Endothelial cell of umbilical vein (primary cell): Measurements from ENCODE around the gene OR10H4. TPM values are rescaled to one million over a fixed set of nuclear protein-coding genes. Genes with fewer than 3 reads are reported as not detected.

Source experiments
- BruUV-seq: library from RNA; stranded (reverse); fragments of 400-500 nt; replicated peaks from 2 replicates; lab custom pipeline; 2021; lab: Mats Ljungman, UMichigan
- CTCF ChIA-PET: fragments of 300-600, 350-600 bp; sonication (Branson Sonifier 250); formaldehyde crosslinking; loops from one replicate; lab custom pipeline; 2021; ENCODE audit warnings: antibody characterized with exemption, inconsistent platforms; lab: Charles Lee
- POLR2A ChIA-PET: fragments of 300-600, 350-600 bp; sonication (Branson Sonifier 250); formaldehyde crosslinking; loops from one replicate; lab custom pipeline; 2021; ENCODE audit warnings: antibody characterized with exemption, inconsistent platforms; lab: Charles Lee
- DNase-seq: peaks from one replicate; pipeline ENCODE4 v3.0.0-alpha.2; 2011; ENCODE audit warnings: low read depth, low spot score
- FAIRE-seq: peaks from 2 replicates; lab custom pipeline; 2011; peaks lifted over from hg19 to GRCh38; lab: Jason Lieb, UNC
- H2AFZ ChIP-seq: 2 replicates; pipeline ENCODE4 v1.6.0; 2012; ENCODE audit warnings: low read depth, low read length, control low read depth, inconsistent platforms
- H3K27ac ChIP-seq: 2 replicates; pipeline ENCODE4 v1.5.1; 2011; ENCODE audit warnings: low read depth, mild to moderate bottlenecking, control low read depth, low read length, moderate library complexity; ENCODE audit not compliant: insufficient read depth
- H3K27me3 ChIP-seq, 2 experiments: 2 replicates each; pipeline versions ENCODE4 v1.6.0 to v1.6.1; 2011; ENCODE audit warnings: low read length in 2 of 2, mixed read lengths in 1 of 2; ENCODE audit not compliant: control insufficient read depth in 2 of 2, insufficient read depth in 2 of 2
- H3K36me3 ChIP-seq, 2 experiments: 2 replicates in 1 of 2; 3 replicates in 1 of 2; pipeline ENCODE4 v1.5.1; 2011; ENCODE audit warnings: low read length in 2 of 2, mild to moderate bottlenecking in 1 of 2, moderate library complexity in 1 of 2; ENCODE audit not compliant: control insufficient read depth in 2 of 2, insufficient read depth in 2 of 2; ENCODE audit errors: extremely low read depth in 1 of 2
- H3K4me1 ChIP-seq: 3 replicates; pipeline ENCODE4 v1.5.1; 2011; ENCODE audit warnings: mild to moderate bottlenecking, low read length; ENCODE audit not compliant: control insufficient read depth, insufficient read depth; ENCODE audit errors: extremely low read depth
- H3K4me2 ChIP-seq: 2 replicates; pipeline ENCODE4 v1.6.1; 2011; ENCODE audit warnings: low read length, control low read depth, mixed read lengths; ENCODE audit not compliant: insufficient read depth
- H3K4me3 ChIP-seq, 3 experiments: fragments of 200-600 bp in 1 of 3; sonication (generic), shearing (Covaris generic) in 1 of 3; replicated peaks in 1 of 3; 2 replicates each; pipeline ENCODE4 v1.5.1; 2011 to 2016; ENCODE audit warnings: control low read depth in 3 of 3, low read length in 3 of 3, mild to moderate bottlenecking in 2 of 3, inconsistent platforms in 1 of 3, low read depth in 1 of 3, moderate library complexity in 1 of 3; ENCODE audit not compliant: insufficient read depth in 1 of 3
- H3K79me2 ChIP-seq: 2 replicates; pipeline ENCODE4 v1.6.0; 2012; ENCODE audit warnings: low read length, inconsistent platforms; ENCODE audit not compliant: control insufficient read depth, insufficient read depth
- H3K9ac ChIP-seq: replicated peaks from 2 replicates; pipeline ENCODE3; 2011; ENCODE audit warnings: low read length, control low read depth; ENCODE audit not compliant: insufficient read depth; ENCODE audit errors: extremely low read depth
- H3K9me1 ChIP-seq: replicated peaks from 3 replicates; pipeline ENCODE4 v1.6.0; 2011; ENCODE audit warnings: mild to moderate bottlenecking, low read length; ENCODE audit not compliant: control insufficient read depth, insufficient read depth; ENCODE audit errors: extremely low read depth
- H3K9me3 ChIP-seq: replicated peaks from 2 replicates; pipeline ENCODE4 v1.5.1; 2012; ENCODE audit warnings: low read length, inconsistent platforms; ENCODE audit not compliant: control insufficient read depth, insufficient read depth
- H4K20me1 ChIP-seq: replicated peaks from 2 replicates; pipeline ENCODE3; 2011; ENCODE audit warnings: mild to moderate bottlenecking, low read length; ENCODE audit not compliant: control insufficient read depth, insufficient read depth; ENCODE audit errors: extremely low read depth
- EZH2 ChIP-seq: IDR thresholded peaks from 2 replicates; pipeline ENCODE4 v1.6.1; 2012; ENCODE audit warnings: borderline replicate concordance, low read depth, mild to moderate bottlenecking, moderate library complexity, low read length, inconsistent platforms; ENCODE audit not compliant: severe bottlenecking
- FOS ChIP-seq: IDR thresholded peaks from 2 replicates; pipeline ENCODE4 v1.6.1; 2011; ENCODE audit warnings: mild to moderate bottlenecking, low read length, moderate library complexity, borderline replicate concordance; ENCODE audit not compliant: insufficient read depth
- GATA2 ChIP-seq: IDR thresholded peaks from 2 replicates; pipeline ENCODE4 v1.7.0; 2011; ENCODE audit warnings: low read depth, mild to moderate bottlenecking, moderate library complexity, mixed read lengths, low read length; ENCODE audit not compliant: insufficient read length, insufficient read depth
- JUN ChIP-seq: IDR thresholded peaks from 2 replicates; pipeline ENCODE4 v1.6.1; 2011; ENCODE audit warnings: borderline replicate concordance, low read depth; ENCODE audit not compliant: insufficient read length, insufficient read depth
- MYC ChIP-seq: IDR thresholded peaks from one replicate; pipeline ENCODE4 v1.6.1; 2011; ENCODE audit warnings: mild to moderate bottlenecking, low read depth, low read length
- POLR2A ChIP-seq: IDR thresholded peaks from 2 replicates; pipeline ENCODE4 v1.6.1; 2012; ENCODE audit warnings: low read depth, mild to moderate bottlenecking, control low read depth, low read length
- POLR2AphosphoS5 ChIP-seq: IDR thresholded peaks from 2 replicates; pipeline ENCODE4 v1.6.1; 2012; ENCODE audit warnings: low read depth, mild to moderate bottlenecking, control low read depth, low read length, moderate library complexity; ENCODE audit not compliant: insufficient read depth
- dilution Hi-C: fragments of 300-500 bp; cut with MboI; formaldehyde crosslinking; loops from one replicate; pipeline ENCODE4 v1.15.0; 2019; ENCODE audit warnings: low sequenced_read_pairs; ENCODE audit not compliant: extremely low pct_ligation_motif_present
- intact Hi-C: fragments of 100-400 bp; cut with micrococcal nuclease; formaldehyde crosslinking; loops from one replicate; pipeline ENCODE4 v1.10.0; 2022
- polyA plus RNA-seq, 4 experiments: library from polyadenylated mRNA; depleted of rRNA in 3 of 4; stranded (reverse) in 3 of 4; unstranded in 1 of 4; fragments of >200 nt; gene quantifications; 2 replicates each; pipeline versions ENCODE4 v1.2.1 to v1.2.3, GENCODE V29; 2011 to 2012; ENCODE audit warnings: missing spikeins in 1 of 4
- total RNA-seq: library from RNA; stranded (reverse); gene quantifications from 2 replicates; pipeline ENCODE4 v1.2.3, GENCODE V29; 2021
- TF ChIP-seq, protein P1 (sequence below): IDR thresholded peaks from 2 replicates; pipeline ENCODE4 v1.6.1; 2011; ENCODE audit not compliant: insufficient read depth, insufficient read length
- TF ChIP-seq, protein P2 (sequence below), 2 donors: IDR thresholded peaks; 1 replicate in 1 of 2; 2 replicates in 1 of 2; pipeline ENCODE4 v1.5.1; 2011; ENCODE audit warnings: low read length in 2 of 2, mild to moderate bottlenecking in 2 of 2, moderate library complexity in 2 of 2, control low read depth in 1 of 2, inconsistent platforms in 1 of 2, low read depth in 1 of 2; ENCODE audit not compliant: insufficient read depth in 1 of 2; ENCODE audit errors: extremely low read depth in 1 of 2

The OR10H4 gene
- total and polyA plus RNA-seq, 2 donors (not counting 3 experiments of a cell fraction or from before 2014, with no cell fraction given) = not detected

DNA sequence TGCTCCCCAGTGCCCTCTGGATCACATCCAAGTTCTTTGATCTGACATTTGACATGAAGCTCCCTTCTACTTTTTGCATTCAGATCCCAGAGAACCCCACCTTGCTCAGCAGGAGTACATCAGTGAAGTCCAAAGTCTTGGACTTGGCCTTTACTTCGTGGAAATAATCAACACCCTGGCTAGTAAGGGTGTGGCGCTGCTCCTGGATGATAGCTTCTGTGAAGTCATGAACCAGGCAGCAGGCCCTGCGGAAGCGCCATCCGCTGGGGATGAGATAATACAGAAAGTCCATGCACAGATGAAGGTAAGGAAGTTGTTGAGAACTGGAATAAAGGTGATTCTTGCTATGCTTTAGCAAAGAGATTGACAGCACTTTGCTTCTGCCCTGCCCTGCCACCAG lies 43.2 kb downstream of the OR10H4 start:
- dilution Hi-C loops = no loop called here
- H3K9me1 ChIP-seq = no peaks in the 10 kb centered on the region
- H3K27me3 ChIP-seq = no peaks in the 10 kb centered on the region
- H3K79me2 ChIP-seq = no peaks in the 10 kb centered on the region
- BruUV-seq = no TSS peak
- no peak overlapping the region for H3K4me2 ChIP-seq
- ChIA-PET POLR2A (no interaction called here), CTCF (interaction anchor here (0.8 kb wide), 1 partner anchor 21 kb away, joined by 3 read pairs; no protein-coding TSS in a partner anchor)
- H2AFZ ChIP-seq = no peak overlapping the region
- H3K9me3 ChIP-seq = no peaks in the 10 kb centered on the region
- no peak for FAIRE-seq
- intact Hi-C loops = no loop called here
- no peaks in the 10 kb centered on the region for H4K20me1 ChIP-seq
- no peaks in the 10 kb centered on the region for H3K4me1 ChIP-seq
- no peak for TF ChIP-seq JUN
- TF ChIP-seq MYC = no peak
- H3K27ac ChIP-seq = no peak overlapping the region
- no peak overlapping the region for H3K4me3 ChIP-seq
- DNase-seq = no peak
- H3K36me3 ChIP-seq = no peaks in the 10 kb centered on the region
- no peak overlapping the region for H3K9ac ChIP-seq

DNA sequence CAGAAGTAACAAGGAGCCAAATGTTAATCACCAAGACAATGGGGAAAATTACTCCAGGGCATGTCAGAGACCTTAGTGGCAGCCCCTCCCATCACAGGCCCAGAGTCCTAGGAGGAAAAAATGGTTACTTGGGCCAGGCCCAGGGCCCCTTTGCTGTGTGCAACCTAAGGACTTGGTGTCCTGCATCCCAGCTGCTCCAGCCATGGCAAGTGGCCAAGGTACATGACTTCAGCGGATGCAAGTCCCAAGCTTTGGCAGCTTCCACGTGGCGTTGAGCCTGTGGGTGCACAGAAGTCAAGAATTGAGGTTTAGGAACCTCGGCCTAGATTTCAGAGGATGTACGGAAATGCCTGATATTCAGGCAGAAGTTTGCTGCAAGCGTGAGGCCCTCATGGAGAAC lies 46.7 kb downstream of the OR10H4 start:
- no peak overlapping the region for H3K4me3 ChIP-seq
- FAIRE-seq (no peak), DNase-seq (no peak)
- dilution Hi-C loops = no loop called here
- H3K9ac ChIP-seq = no peak overlapping the region
- TF ChIP-seq, protein P1, sequence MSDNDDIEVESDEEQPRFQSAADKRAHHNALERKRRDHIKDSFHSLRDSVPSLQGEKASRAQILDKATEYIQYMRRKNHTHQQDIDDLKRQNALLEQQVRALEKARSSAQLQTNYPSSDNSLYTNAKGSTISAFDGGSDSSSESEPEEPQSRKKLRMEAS = no peak
- TF ChIP-seq FOS (no peak), GATA2 (no peak), JUN (no peak), POLR2A (no peak), EZH2 (no peak), POLR2AphosphoS5 (no peak), MYC (no peak)
- TF ChIP-seq, protein P2, sequence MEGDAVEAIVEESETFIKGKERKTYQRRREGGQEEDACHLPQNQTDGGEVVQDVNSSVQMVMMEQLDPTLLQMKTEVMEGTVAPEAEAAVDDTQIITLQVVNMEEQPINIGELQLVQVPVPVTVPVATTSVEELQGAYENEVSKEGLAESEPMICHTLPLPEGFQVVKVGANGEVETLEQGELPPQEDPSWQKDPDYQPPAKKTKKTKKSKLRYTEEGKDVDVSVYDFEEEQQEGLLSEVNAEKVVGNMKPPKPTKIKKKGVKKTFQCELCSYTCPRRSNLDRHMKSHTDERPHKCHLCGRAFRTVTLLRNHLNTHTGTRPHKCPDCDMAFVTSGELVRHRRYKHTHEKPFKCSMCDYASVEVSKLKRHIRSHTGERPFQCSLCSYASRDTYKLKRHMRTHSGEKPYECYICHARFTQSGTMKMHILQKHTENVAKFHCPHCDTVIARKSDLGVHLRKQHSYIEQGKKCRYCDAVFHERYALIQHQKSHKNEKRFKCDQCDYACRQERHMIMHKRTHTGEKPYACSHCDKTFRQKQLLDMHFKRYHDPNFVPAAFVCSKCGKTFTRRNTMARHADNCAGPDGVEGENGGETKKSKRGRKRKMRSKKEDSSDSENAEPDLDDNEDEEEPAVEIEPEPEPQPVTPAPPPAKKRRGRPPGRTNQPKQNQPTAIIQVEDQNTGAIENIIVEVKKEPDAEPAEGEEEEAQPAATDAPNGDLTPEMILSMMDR (IDR thresholded peaks at IDR 0.05; ENCODE audit: extremely low read depth in 1 of 2, insufficient read depth in 1 of 2, low read depth in 1 of 2, low read length in 2 of 2) = no peak
- ChIA-PET POLR2A (no interaction called here), CTCF (no interaction called here)
- BruUV-seq = no TSS peak
- no peak overlapping the region for H3K27ac ChIP-seq
- no peaks in the 10 kb centered on the region for H3K79me2 ChIP-seq
- H3K9me3 ChIP-seq = no peaks in the 10 kb centered on the region
- H3K9me1 ChIP-seq = no peaks in the 10 kb centered on the region
- no peaks in the 10 kb centered on the region for H3K36me3 ChIP-seq
- no peak overlapping the region for H3K4me2 ChIP-seq
- no peaks in the 10 kb centered on the region for H3K4me1 ChIP-seq
- intact Hi-C loops = no loop called here
- H4K20me1 ChIP-seq = no peaks in the 10 kb centered on the region
- H2AFZ ChIP-seq = no peak overlapping the region
- no peaks in the 10 kb centered on the region for H3K27me3 ChIP-seq
